GM19395 (cell line): Measurements from ENCODE around the gene TCF25.
"Not testable (repeated sequence)": the region's sequence is repeated elsewhere in the genome, so short reads cannot be mapped to it uniquely, and the experiment has no call there.

Source experiments
- ATAC-seq: cut with Tn5 transposase; IDR thresholded peaks from one replicate; pipeline ENCODE4 v1.9.1; 2021; ENCODE audit warnings: mild to moderate bottlenecking, moderate library complexity; ENCODE audit not compliant: unreplicated experiment

Gene TCF25

GRCh38 chr16:89873109-89873971 lies at the start of gene TCF25:
TSS of gene TCF25 (plus strand) at chr16:89873592. CDS start at chr16:89873668, 76 bp downstream.
- ATAC-seq, result peak; percentile 48

- ATAC-seq, result not testable (repeated sequence)
These were observed 49.6 kb upstream of the TCF25 start for GRCh38 chr16:89823824-89824148.

- ATAC-seq, result no peak
These were observed 46.6 kb upstream of the TCF25 start for GRCh38 chr16:89826531-89827382.

- no peak for ATAC-seq
These were observed 45.8 kb upstream of the TCF25 start for GRCh38 chr16:89827383-89828198.

- ATAC-seq, result no peak
These were observed 45.1 kb upstream of the TCF25 start, which contains the start of gene SPIRE2 for GRCh38 chr16:89828199-89828869. TSS of gene SPIRE2 (plus strand) at chr16:89828475. CDS start at chr16:89828551, 76 bp downstream.

- no peak for ATAC-seq
These were observed 44.3 kb upstream of the TCF25 start for GRCh38 chr16:89828870-89829629.

- no peak for ATAC-seq
These were observed 43.6 kb upstream of the TCF25 start for GRCh38 chr16:89829630-89830437.

GRCh38 chr16:89831810-89832328 lies 41.5 kb upstream of the TCF25 start:
- no peak for ATAC-seq

- ATAC-seq, result not testable (repeated sequence)
These were observed 39.6 kb upstream of the TCF25 start for GRCh38 chr16:89833664-89834363.

GRCh38 chr16:89834813-89835363 lies 38.5 kb upstream of the TCF25 start:
- ATAC-seq, result not testable (repeated sequence)

- not testable (repeated sequence) for ATAC-seq
These were observed 36.9 kb upstream of the TCF25 start for GRCh38 chr16:89836484-89836883.

- no peak for ATAC-seq
These were observed 36.3 kb upstream of the TCF25 start for GRCh38 chr16:89837014-89837546.

- no peak for ATAC-seq
These were observed 32.1 kb upstream of the TCF25 start for GRCh38 chr16:89841275-89841674.

- ATAC-seq, result no peak
These were observed 30.7 kb upstream of the TCF25 start for GRCh38 chr16:89842471-89843408.

- ATAC-seq, result no peak
These were observed 29.7 kb upstream of the TCF25 start for GRCh38 chr16:89843409-89844350.
